NB4 (cell line): Measurements from ENCODE around the gene PCDHA10.

Experiments used
- MYC ChIP-seq: IDR thresholded peaks from 2 replicates; pipeline ENCODE4 v1.6.1; 2011; ENCODE audit warnings: low read depth, low read length
- POLR2A ChIP-seq: IDR thresholded peaks from 2 replicates; pipeline ENCODE4 v1.6.1; 2011; ENCODE audit warnings: mild to moderate bottlenecking; ENCODE audit not compliant: insufficient read length; ENCODE audit errors: extremely low read depth
- TF ChIP-seq, protein P1 (sequence below): IDR thresholded peaks from one replicate; pipeline ENCODE4 v1.5.1; 2012; ENCODE audit warnings: low read depth, low read length
- TF ChIP-seq, protein P2 (sequence below): IDR thresholded peaks from 2 replicates; pipeline ENCODE4 v1.6.1; 2011; ENCODE audit warnings: low read depth, low read length

- TF ChIP-seq, protein P1, sequence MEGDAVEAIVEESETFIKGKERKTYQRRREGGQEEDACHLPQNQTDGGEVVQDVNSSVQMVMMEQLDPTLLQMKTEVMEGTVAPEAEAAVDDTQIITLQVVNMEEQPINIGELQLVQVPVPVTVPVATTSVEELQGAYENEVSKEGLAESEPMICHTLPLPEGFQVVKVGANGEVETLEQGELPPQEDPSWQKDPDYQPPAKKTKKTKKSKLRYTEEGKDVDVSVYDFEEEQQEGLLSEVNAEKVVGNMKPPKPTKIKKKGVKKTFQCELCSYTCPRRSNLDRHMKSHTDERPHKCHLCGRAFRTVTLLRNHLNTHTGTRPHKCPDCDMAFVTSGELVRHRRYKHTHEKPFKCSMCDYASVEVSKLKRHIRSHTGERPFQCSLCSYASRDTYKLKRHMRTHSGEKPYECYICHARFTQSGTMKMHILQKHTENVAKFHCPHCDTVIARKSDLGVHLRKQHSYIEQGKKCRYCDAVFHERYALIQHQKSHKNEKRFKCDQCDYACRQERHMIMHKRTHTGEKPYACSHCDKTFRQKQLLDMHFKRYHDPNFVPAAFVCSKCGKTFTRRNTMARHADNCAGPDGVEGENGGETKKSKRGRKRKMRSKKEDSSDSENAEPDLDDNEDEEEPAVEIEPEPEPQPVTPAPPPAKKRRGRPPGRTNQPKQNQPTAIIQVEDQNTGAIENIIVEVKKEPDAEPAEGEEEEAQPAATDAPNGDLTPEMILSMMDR: no peak
- TF ChIP-seq, protein P2, sequence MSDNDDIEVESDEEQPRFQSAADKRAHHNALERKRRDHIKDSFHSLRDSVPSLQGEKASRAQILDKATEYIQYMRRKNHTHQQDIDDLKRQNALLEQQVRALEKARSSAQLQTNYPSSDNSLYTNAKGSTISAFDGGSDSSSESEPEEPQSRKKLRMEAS: no peak
- TF ChIP-seq POLR2A (no peak), MYC (no peak)
Observed at GRCh38 chr5:140881889-140882590, 26.3 kb downstream of the PCDHA10 start, which contains the start of gene PCDHA13.
